CD4-positive, alpha-beta T cell treated with Interferon alpha-2 for 1 hour (primary cell): ENCODE results near the gene MROH8.
A peak's percentile ranks its signal among the peaks of the same experiment; 100 is the strongest.

Experiments used
- DNase-seq, 2 donors: peaks; one replicate each; pipeline ENCODE4 v3.0.0-alpha.2; 2020 to 2022

MROH8 gene

DNA sequence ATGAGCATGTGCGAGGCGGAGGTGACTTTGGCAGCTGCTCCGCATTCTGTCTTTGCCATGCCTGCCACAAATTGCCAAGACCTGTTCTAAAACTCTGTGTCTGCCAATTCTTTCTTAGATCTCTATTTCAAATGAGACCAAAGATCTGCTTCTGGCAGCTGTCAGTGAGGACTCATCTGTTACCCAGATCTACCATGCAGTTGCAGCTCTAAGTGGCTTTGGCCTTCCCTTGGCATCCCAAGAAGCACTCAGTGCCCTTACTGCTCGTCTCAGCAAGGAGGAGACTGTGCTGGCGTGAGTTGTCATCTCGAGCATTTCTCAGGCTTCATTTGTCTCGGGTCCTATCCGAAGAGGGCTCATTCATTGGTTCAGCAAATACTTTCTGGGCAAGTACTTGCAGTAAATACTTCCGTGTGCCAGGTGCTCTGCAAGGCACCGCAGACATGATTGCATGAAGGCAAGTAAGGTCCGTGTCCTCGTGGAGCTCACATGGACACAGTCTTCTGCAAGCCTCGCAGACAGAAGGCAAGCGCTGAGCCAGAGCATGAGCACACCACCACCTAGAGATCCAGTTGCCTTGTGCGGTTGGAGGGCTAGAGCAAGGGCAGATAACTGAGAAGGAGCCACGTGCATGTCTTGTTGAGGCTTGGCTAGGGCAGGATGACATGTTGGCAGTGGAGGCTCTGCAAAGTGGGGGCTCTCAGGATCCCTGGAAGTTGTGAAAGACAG lies 19.7 kb upstream of the MROH8 start:
- no peak for DNase-seq

DNA sequence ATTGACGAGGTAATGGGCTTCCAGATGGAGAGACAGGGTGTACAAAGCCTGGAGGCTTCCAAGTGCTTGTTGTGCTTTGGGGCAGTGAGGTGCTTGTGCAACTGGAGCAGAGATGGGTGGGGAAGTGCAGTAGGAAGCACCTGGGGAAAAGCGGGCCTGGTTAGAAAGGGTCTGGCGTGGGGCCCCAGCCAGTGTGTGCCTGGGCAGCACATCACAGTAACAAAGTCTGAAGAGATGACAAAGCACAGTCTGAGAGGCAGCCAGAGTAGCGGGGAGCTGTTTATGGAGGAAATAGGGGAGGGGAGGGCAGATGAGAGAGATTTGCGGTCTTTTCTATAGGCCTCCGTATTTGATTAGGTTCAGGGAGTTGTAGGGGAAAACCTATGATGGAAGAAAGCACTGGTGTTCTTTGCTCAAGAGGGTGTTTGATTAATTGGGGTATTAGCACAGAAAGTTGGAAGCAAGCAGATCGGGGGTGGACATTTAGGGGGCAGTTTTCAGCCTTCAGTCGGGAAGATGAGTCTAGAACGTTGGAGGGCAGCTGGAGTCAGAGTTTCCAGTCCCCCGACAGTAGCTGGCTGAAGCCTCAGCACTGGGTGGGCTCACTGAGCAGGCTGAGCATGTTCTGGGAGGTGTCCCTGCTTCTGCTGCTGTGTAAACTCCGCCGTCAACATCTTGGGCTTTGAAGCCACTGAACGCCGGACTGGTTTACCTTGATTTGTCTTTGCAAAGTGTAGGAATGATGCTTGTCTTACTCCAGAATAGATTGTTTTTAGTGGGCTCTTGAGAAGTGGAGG lies 15.5 kb upstream of the MROH8 start:
- DNase-seq: no peak

DNA sequence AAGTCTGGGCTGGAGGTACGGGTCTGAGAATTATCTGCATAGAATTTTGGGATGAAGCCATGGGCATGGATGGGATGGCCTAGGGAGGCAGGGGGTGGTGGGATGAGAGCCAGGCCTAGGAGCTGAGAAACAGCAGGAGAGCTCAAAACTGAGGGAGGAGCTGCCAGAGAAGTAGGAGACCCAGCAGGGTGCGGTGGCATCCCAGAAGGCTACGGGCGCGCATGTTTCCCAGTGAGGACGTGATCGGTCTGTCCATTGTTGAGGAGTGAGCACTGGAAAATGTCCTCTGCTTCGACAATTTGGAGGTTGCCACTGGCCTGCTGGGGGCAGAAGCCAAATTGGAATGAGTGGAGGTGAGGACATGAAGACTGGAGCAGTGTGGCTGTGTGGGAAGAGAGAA lies 14.5 kb upstream of the MROH8 start:
- DNase-seq: no peak

DNA sequence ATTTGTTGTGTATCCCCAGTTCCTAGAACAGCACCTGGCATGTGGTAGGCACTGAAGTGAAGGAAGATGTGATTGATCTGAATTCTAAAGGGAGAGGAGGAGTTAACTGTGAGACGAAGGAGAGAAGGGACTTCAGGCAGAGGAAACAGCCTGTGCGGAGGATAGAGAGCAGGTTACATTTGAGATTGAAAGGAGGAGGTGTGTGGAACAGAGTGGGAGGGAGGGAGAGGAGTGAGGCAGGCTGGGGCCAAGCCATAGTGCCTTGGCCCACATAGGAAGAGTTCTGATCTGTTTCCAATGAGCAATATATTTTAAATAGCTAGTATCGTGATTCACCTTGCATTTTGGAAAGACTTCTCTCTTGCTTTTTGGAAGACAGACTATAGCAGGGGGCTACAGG lies 13.9 kb upstream of the MROH8 start:
- no peak for DNase-seq

DNA sequence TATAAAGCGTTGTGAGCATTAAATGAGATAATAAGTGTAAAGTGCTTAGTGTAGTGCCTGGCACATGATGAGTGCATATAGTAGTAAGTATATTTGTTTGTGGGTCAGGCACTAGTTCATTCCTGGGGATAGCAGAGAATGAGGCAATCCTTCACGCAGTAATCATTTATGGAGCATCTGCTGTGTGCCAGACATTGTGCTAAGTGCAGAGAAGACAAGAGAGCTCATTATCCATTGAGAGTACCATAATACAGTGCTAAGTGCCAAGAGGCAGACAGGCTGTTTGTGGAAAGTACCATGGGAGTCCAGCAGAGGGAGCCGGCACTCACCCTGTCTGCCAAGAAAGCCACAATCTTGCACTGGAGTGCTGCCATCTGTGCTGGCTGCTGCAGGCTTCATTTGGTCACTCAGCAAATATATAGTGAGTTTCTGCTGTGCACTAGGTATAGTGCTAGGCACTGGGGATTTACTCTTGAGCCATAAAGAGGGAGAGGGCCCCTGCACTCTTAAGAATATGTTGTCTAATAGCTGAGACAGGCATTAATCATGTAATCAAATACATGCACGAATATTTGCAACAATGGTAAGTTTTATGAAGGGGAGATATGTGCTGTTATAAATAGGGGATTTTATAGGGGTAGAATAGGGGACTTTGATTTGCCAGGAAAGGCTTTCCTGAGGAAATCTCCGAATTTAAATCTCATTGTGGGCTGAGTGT lies 12.9 kb upstream of the MROH8 start:
- peak; percentile 66 to 80 for DNase-seq

DNA sequence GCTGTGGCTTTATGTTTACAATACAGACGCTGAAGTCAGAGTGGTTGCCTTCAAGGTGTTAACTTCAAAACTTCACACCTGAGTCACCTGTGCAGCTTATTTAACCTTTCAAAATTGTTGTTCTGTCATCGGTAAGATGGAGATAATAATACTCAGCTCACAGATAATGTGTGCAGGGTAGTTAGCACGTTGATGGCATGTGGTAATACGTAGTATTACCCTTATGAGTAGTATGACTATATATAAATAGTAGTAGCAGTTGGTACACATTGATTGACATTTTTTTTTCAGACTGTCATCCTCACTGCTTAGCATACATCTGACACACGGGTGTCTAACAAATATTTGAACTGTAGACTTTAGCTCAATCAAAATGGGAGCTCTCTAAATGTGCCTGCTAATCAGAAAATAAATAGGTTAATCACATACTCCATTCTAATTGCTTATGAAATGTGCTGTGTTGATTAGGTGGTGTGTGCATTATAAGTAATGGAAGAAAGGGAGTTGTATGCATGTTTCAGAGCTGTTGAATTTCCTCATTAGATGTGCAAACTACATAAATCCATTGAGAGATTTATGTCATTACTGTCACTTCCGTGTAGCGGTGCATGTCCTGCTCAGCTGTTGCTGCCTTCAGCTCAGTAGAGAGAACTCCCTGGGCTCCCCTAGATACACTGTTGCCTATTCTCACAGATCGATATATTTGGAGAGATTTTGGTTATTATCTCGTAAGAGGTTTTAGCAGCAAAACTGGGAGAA lies 11.2 kb upstream of the MROH8 start:
- DNase-seq: no peak

DNA sequence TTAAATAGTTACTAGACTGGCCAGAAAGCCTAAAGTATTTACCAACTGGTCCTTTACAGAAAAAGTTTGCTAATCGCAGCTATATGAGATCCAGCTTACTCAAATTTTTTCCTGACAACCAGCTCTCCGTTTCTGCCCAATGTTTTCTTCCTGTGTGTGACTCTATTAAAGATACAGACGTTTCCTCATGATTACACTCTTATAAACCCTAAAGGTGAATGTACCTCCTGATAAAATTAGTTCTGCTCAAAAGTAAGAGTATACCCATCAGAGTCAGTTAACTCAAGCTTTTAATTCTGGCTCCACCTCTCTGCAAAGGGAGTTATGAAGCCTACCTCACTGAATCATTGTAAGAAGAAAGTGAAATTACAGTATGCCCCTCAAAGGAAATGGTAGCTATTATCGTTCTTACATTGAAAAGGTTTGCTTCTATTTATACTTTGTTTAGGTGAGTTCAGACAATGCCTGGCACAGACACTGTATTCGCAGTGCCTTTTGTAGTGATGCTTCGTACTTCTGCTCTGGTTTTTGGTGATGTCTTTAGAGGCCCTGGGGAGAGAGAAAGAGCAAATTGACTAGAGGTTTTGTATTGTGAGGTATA lies 10.2 kb upstream of the MROH8 start:
- no peak for DNase-seq

DNA sequence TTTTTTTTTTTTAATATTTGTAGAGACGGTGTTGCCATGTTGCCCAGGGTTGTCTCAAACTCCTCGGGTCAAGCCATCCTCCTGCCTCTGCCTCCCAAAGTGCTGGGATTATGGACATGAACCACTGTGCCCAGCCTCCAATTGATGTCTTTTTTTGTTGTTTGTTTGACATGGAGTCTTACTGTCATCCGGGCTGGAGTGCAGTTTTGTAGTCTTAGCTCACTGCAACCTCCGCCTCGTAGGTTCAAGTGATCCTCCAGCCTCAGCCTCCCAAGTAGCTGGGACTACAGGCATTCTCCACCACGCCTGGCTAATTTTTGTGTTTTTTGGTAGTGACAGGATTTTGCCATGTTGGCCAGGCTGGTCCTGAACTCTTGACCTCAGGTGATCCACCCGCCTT lies 9.4 kb upstream of the MROH8 start:
- no peak for DNase-seq

DNA sequence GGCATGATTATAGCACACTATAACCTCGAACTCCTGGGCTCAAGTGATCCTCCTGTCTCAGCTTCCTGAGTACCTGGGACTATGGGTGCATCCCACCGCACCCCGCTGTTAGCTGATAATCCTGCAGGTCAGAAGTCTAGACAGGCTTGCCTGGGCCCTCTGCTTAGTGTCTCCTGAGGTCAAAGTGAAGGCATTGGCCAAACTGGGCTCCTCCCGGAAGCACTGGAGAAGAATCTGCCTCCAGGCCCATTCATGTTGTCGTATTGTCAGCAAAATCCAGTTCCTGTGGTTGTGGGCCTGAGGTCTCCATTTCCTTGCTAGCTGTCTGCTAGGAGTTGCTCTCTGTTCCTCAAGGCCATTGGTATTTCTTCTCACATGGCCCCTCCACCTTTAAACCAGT lies 6.3 kb upstream of the MROH8 start:
- no peak for DNase-seq

DNA sequence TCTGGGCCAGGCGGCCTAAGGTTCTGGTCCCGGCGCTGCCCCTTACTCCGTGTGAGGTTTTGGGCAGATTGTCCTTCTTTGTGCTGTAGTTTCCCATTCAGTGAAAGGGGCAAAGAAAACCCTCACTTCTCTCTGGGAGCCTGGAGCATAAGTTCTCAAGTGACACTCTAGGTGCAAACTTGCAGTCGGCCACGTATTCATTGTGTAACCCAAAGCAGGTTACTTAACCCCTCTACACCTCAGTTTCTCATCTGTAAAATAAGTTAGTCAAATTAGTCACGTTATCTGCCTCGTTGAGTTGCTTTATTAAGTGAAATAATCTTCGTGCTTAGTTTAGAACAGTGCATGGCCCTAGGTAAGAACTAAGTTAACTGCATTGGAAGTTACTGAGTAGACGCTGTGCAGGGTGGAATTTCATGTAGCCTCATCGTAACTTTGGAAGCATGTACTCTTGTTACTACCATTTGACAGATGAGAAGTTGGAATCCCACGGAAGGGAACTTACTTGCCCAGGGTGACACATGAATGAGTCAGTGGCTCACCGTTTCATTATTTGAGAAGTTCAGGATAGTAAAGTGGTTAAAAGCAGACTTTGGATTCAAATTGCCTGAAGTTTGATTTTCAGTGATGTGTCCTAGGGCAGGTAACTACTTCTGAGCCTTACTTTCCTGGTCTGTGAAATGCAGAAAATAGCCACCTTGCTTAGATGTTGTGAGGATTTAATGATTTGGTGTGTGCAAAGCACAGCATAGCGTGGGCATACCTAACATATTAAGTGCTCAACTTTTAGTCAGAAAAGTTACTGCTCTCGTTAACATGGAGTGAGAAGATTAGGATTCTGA lies 556 bp upstream of the MROH8 start:
- peak in 1 of 2 donors; percentile 20 for DNase-seq

DNA sequence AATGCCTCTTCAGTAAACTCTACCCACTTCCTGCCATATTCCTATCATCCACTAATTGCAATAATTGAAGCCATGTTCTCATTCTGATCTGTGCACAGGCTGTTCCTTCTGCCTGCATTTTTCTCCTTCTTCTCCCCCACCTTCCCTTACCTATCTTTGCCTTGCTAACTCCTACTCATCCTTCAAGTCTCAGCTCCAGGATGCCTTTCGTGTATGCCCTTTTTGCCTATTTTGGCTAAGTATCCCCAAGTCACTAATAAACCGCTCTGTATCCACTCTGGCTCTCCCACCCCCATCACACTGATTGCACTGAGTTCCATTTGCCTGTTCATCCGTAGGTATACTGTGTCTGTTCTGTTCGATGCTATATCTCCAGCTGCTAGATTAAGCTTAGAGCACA lies 6.5 kb downstream of the MROH8 start:
- no peak for DNase-seq

DNA sequence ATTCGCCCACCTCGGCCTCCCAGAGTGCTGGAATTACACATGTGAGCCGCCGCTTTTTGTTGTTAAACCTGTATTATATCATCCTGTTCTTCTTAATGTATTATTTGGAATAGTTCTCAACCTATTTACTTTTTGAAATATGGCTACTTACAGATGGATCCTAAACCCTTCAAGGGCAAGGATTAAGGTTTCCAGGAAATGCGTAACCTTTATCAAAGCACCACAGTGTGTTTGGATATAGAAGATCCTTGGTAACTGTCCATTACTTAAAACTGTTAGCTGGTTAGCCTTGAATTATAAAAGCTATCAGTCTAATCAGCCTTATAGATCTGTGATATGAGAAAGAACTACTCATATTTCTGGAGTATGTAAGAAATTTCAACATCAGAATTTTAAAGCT lies 12.5 kb downstream of the MROH8 start:
- DNase-seq: no peak

DNA sequence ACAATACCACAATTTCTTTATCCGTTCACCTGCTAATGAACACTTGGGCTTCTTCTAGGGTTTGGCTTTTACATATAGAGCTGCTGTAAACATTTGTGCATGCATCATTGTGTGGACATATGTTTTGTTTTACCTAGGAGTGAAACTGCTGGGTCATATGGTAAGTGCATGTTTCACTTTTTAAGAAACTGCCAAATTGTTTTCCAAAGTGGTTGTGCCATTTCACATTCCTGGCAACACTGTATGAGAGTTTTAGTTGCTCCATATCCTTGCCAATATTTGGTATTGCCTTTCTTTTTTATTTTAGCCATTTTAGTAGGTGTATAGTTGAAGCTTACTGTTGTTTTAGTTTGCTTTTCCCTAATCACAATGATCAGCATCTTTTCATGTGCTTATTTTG lies 14.3 kb downstream of the MROH8 start:
- DNase-seq: no peak

DNA sequence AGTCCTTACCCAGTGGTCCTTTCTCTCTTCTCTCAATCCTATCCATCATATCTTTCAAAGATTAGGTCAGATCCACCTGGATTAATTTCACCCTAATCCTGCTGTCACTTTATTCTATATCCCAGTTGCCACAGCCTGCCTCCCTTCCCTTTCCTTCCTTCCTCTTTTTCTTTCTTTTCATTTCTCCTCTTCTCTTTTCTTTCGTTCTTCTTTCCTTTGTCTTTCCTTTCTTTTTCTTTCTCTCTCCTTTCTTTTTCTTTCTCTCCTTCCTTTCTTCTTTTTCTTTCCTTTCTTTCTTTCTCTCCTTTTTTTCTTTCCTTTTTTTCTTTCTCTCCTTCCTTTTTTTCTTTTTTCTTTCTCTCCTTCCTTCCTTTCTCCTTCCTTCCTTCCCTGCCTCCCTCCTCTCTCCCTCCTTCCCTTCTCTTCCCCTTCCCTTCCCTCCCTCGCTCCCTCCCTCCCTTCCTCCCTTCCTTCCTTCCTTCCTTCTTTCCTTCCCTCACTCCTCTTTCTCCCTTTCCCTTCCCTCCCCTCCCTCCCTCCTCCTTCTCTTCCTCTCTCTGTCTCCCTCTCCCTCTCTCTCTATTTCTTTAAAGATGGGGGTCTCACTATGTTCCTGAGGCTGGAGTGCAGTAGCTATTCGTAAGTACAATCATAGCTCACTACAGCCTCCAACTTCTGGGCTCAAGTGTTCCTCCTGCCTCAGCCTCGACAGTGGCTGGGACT lies 15.4 kb downstream of the MROH8 start:
- DNase-seq: no peak

DNA sequence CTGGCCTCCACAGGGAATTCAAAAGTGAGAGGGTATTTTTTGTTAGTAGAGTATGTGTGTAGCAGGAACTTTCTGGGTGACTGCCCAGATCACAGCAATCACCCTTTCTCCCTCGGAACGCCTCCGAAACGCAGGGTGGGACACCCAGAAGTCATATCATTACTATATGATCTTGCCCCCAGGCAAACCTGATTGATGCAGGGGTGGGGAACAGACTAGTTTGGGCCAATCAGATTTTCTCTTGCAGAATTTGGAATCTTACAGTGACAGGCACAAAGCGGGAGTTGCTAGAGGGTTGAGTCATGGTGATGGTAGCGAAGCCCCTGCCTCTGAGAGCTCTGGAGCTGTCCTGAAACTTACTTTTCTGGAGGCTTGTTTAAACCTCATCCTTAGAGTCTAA lies 16.7 kb downstream of the MROH8 start:
- no peak for DNase-seq

DNA sequence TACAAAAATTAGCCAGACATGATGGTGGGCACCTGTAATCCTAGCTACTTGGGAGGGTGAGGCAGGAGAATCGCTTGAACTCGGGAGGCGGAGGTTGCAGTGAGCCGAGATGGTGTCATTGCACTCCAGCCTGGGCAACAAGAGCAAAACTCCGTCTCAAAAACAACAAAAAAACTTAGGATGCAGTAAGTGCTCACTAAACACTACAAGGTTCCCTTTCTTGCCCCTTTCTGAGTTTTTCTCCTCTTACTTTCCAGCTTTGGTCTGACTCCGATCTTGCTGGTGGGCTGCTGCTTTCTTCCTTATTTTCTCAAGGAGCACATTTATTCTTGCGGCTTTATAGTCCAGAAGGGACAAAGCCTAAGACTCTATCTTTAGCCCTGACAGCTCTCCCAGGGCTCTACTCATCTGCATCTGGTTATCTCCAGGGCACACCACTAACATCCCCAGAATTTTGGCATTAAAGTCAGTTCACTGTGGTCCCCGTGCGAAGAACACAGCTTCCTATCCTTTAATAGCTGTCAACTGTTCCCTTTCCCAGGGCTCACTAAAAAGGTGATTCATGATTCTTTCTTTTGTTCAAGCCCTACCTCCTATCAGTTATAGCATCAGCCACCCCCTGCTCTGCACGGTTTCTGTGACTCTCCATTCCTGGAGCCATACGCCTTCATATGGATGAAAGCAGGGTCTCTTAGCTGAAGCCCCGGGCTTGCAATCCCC lies 17.4 kb downstream of the MROH8 start:
- no peak for DNase-seq

DNA sequence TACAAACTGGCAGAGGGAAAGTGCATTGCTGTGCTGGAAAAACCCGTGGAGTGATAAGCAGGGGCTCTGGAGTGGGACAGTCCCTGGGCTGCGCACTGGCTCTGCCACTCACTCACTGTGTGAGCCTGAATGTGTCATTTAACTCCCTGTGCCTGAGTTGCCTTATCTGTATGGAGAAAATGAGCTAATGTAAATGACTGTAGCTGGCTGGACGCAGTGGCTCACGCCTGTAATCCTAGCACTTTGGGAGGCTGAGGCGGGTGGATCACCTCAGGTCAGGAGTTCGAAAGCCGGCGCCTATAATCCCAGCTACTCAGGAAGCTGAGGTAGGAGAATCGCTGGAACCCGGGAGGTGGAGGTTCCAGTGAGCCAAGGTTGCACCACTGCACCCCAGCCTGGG lies 18.7 kb downstream of the MROH8 start:
- DNase-seq: no peak

DNA sequence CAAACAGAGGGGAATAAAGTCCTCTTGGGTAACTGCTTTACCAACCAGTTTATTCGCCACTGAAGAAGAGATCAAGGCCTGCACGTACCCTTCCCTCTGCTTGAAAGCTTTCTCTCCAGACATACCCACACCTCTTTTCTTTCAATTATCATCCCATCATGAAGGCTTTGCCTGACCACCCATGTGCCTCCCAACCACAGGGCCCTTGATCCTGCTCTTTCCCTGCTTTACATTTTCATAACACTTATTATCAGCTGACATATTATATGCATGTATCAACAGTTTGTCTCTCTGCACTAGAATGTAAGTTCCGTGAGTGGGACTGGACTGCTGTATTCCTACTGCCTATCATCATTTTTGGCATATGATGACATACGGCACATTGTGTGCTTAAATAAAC lies 21.1 kb downstream of the MROH8 start:
- DNase-seq: no peak

DNA sequence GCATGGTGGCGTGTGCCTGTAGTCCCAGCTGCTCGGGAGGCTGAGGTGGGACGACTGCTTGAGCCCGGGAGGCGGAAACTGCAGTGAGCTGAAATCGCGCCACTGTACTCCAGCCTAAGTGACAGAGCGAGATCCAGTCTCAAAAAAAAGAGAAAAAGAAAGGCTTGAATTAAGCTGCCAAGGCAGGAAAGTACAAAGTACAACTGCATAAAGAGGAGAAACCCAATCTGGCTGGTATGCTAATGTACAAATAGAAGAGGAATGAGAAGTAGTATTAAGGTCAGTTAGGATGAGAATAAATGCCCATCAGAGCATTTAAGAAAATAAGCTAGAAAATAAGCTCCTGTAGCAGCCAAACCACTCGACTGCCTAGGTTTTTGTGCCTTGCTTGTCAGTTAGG lies 23.4 kb downstream of the MROH8 start:
- DNase-seq: no peak

DNA sequence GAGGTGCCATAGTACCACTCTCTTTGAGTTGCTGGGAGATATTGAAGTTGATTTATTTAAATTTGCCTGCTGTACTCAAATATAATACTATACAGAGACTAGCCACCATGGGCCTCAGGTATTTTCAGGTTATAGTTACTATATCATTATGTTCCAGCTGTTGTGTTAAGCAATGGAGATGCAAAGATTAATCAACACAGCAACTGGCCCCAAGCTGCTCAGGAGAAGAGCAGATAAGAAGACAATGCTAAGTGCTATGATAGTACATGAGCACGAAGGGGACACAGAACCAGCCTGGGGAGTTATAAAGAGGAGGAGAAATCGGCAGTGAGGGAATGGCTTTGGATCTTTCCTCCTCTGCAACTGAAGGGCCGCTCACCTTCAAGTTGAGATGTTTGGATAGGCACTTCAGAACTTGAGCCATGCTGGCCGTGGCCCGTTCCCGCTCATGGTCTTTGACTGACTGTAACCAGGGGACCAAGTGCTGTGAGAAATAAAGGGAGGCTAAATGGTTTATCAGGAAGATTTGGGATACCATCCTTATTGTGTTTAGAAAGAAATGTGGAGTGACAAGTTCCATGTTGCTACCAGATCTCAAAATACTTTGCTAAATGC lies 24.6 kb downstream of the MROH8 start:
- no peak for DNase-seq
